Epithelial cell of esophagus (primary cell): ENCODE data around the gene CHM.
A peak's percentile ranks its signal among the peaks of the same experiment; 100 is the strongest.

Experiments used
- DNase-seq: peaks from one replicate; pipeline ENCODE4 v3.0.0; 2010; ENCODE audit warnings: low read depth
- H3K4me3 ChIP-seq: 2 replicates; pipeline ENCODE4 v1.5.1; 2011; ENCODE audit warnings: mild to moderate bottlenecking, low read length, control low read depth
- CTCF ChIP-seq: IDR thresholded peaks from 2 replicates; pipeline ENCODE4 v1.5.1; 2011; ENCODE audit warnings: low read depth, mild to moderate bottlenecking, low read length, control low read depth, inconsistent platforms; ENCODE audit not compliant: insufficient read depth; ENCODE audit errors: missing control alignments

The CHM gene

DNA sequence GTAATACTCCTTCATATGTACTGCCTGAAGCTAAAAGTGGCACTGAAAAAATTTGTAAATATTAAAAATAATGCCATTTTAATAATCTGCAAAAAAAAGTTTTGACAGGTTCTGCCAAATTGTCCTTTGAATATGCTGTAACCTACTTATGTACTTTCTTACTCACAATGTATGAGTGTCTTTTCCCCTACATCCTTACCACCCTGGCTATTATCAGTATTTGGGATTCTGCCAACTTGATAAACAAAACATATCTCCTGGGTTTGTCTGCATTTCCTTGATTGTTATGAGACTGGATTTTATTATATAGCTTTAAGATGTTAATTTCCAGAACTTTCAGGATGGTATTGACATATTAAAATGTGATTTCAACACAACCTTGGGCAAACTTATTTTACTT, 187.9 kb downstream of the CHM start:
- no peak overlapping the region for H3K4me3 ChIP-seq
- peak; percentile 0 for DNase-seq
- TF ChIP-seq CTCF, result no peak

DNA sequence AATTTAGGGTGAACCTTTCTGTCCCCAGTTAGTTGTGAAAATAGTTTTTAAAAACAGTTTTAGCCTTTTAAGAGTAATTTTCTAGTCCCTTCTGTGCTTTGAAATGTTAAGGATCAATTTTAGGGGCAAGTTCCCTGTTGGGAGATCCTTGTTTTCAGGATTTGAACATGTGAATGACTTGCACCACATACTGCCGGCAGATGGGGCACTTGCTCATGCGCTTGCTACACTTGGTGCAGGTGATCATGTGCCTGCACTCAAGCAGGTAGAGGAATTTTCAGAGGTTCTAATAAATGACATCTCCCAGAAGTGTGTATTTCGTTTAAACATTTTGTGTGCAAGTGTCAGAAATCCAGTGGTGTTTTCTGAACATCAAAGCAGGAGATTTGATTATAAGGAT, 195.9 kb downstream of the CHM start:
- peak; percentile 64 for TF ChIP-seq CTCF
- peak; percentile 40 for DNase-seq
- H3K4me3 ChIP-seq, result no peak overlapping the region

DNA sequence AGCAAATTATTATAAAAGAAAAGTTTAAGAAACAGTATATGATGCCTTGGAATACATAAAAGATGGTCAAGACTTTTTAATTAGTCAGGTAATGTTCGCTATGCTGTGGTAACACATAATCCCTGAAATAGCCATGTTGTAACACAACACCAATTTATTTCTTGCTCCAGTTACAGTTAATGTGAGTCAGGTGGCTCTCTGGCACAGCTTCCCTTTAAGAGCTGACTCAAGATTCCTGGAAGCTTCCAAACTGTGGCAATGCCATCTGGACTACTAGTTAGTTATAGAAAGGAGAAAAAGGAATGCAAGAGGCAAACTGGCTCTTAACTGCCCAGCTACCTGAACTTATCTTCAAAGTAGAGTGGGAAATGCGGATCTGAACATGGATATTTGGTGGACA, 210.5 kb downstream of the CHM start:
- H3K4me3 ChIP-seq, result no peak overlapping the region
- no peak for TF ChIP-seq CTCF
- peak; percentile 56 for DNase-seq

- no peak for DNase-seq
- H3K4me3 ChIP-seq, result no peak overlapping the region
- no peak for TF ChIP-seq CTCF
Observed at GRCh38 chrX:85828771-85829170, 218.6 kb downstream of the CHM start.

GRCh38 chrX:85815203-85815751, 232.1 kb downstream of the CHM start:
- TF ChIP-seq CTCF, result no peak
- no peak overlapping the region for H3K4me3 ChIP-seq
- DNase-seq, result no peak
